GM18511 (cell line): ENCODE results near the gene PARP3.

Source experiments
- ATAC-seq: cut with Tn5 transposase; IDR thresholded peaks from one replicate; pipeline ENCODE4 v1.9.1; 2021; ENCODE audit warnings: mild to moderate bottlenecking, moderate library complexity; ENCODE audit not compliant: unreplicated experiment

The PARP3 gene

GRCh38 chr3:51966016-51966415, 23.9 kb downstream of the PARP3 start:
- no peak for ATAC-seq

GRCh38 chr3:51966486-51966885, 24.3 kb downstream of the PARP3 start:
- ATAC-seq, result no peak

DNA sequence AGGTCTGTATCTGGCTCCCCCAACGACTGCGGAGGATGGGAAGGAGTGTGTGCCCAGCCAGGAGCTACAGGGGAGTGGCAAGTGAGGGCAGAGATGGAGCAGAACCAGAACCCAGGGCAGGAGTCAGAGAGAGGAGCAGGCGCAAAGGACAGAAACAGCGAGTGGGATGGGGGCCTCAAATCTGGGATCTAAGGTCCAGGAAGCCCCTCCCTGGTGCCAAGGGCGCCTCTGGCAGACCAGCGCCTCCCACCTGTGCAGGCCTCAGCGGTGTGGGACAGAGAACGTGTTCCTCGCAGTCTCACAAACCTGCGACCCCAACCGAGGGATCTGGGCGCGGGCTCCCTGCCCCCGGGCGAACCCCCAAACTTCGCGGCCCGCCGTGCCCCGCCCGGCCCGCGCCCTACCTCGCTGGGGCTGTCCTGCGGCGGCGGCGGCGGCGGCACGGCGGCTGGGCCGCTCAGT, 24.8 kb downstream of the PARP3 start:
- no peak for ATAC-seq

- ATAC-seq, result no peak
Measured at GRCh38 chr3:51967384-51968169, 25.4 kb downstream of the PARP3 start, which contains the start of gene PCBP4. Gene PCBP4, minus strand, starts transcription at chr3:51967454. Its CDS starts 6,214 bp downstream, at chr3:51961240.

DNA sequence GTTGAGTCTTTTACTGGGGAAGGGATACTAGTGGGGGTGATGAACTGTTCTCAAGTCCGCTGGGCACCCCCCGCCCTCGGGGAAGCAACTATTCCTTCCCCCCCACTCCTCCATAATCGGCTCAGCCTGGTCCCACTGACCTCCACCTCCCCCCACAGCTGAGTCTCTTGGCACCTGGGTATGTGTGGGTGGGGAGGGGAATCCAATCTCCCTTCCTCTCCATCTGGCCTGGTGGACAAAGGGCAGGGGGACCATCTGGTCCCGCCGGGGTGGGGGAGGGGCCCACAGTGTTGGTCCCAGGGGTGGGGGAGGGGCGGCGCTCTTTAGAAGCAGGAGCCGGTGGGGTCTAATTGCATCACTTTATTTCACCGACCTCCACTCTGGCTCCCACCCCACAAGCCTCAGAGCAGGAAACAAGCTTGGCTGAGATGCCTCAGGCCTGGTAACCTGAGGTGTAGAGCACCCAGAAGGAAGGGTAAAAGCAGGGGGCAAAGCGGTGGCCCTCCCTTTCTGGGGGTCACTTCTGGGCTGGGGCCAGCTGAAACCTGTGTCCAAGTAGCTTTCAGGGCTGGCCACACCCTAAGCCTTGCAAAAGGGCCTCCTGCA, 26.1 kb downstream of the PARP3 start:
- ATAC-seq, result no peak

DNA sequence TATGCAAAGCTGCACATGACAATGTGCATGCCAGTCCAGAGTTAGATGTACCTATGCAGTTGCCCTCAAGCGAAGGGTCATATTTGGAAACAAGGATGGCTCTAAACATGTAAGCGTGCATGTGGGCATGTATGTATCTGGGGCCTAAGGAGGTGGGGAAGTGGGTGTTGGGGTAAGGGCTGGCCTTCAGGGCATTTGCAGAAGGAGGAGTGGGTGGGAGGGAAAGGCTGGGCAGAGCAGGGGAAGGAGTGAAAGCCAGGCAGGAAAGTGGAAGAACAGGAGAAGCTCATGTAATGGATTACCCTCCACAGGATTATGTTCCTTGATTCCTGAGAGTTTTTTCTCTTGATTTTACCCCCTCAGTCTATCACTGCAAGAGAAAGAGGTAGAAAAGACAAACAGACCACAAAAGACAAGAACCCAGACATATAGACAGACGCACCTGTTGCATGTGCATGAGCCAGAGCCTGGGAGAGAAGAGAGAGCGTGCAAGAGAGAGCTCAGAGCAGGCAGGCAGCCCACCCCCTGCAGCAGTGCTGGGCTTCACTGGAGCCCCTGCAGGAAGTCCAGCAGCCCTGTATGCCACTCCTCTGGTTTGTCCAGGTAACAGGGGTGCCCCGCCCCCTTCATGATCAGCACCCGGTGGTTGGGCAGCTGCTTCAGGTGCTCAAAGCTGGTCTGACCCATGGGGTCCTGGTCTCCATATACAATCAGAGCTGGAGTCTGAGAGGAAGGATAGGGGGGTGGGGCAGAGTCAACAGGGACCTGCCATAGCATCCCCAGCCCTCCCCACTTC, 26.9 kb downstream of the PARP3 start:
- ATAC-seq, result no peak

DNA sequence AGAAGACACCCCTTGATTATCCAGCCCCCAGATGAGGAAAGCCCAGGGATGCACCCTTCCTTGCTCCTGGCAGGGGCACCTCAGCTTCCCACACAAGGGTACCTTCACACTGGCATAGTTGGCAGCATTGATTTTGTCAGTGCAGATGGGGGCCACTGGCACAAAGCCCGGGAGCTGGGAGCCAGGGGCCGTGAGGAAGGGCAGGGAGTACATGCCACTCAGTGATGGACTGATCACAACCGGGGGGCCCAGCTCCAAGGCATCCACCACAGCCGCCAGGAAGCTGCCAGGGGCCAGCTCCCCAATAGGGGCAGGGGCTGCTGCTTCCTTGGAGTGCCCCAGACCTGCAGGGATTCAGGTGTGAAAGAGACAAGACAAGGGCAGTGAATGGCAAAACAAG, 27.7 kb downstream of the PARP3 start:
- no peak for ATAC-seq

DNA sequence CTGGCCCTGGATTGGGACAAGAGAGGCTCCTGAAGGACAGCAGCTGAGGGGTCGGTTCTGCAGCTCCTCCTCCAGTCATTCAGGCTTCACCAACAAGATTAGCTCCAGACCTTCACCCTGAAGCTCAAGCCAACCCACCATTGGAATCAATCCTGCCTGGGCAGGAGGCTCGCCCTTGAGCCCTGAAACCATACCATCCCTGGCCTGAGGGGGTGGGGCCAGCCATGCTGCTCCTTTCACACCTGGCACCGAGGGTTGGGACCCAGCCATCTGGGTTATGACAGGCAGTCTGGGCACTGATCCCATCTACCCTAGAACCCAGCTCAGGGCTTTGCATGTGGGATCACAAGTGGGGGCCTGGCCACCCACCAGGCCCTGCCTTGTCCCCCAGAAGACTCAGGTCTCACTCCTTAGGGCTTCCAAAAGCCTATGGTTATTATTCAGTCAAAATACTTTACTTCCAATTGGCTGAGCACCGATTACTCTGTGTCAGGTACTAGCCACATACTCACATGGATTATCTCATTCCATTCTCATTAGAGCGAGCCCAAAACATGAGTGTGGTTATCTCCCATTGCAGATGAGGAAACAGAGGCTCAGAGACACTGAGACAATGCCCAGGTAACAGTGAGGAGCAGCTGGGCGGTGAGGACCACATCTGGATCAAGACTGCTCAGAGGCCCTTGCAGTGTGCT, 28.6 kb downstream of the PARP3 start:
- ATAC-seq, result no peak

DNA sequence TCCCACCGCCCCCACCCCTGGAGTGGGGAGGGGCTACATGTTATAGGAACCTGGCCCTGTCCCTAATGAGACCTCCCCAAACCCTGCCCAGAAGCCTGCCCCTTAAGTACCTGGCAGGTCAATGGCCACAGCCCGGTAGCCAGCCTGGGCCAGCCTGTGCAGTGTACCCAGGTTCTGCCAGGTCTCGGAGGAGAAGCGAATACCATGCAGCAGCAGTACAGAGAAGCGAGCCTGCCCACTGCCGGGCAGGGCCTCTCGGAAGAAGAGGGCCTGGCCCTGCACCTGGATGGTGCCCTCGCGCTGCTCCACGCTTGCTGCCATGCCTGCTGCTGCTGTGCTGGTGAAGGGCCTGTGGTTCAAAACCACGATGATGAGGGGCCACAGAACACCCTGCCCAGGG, 29.2 kb downstream of the PARP3 start:
- no peak for ATAC-seq

DNA sequence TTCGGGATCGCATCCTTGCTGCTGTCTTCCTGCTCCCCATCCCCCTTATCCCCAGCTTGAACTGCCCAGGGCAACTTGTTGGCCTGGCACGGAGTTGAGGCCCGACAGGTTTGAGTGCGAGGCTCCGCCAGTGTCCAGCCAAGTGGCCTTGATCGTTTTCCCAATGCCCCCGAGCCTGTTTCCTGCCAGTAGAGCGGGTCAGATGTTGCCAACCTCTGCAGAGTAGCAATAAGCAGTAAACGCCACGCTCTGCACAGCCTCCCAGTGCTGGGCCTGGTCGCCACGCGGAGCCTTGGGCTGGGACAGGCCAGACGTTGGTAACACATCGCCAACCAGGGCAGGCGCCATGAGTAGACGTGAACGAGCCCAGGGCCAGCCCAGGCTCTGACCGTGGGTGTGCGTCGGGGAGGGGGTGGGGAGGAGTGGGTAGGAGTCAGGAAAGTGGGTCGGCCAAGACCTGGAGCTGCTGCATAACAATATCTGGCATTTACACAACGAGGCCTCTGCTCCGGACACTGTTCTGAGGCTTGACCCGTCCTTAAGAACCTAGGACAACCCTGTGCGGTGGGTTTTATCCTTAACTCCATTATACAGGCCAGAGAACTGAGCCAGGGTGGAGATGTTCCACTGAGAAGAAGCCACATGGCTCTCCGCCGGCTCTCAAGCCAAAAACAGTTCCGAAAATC, 32.3 kb downstream of the PARP3 start:
- peak; percentile 6 for ATAC-seq

GRCh38 chr3:51974963-51975851, 33.0 kb downstream of the PARP3 start, which contains the start of gene ABHD14A:
Gene ABHD14A, plus strand, starts transcription at chr3:51975064. Its CDS starts 72 bp downstream, at chr3:51975136.
- peak; percentile 63 for ATAC-seq

GRCh38 chr3:51975852-51976549, 33.8 kb downstream of the PARP3 start:
- ATAC-seq, result no peak

DNA sequence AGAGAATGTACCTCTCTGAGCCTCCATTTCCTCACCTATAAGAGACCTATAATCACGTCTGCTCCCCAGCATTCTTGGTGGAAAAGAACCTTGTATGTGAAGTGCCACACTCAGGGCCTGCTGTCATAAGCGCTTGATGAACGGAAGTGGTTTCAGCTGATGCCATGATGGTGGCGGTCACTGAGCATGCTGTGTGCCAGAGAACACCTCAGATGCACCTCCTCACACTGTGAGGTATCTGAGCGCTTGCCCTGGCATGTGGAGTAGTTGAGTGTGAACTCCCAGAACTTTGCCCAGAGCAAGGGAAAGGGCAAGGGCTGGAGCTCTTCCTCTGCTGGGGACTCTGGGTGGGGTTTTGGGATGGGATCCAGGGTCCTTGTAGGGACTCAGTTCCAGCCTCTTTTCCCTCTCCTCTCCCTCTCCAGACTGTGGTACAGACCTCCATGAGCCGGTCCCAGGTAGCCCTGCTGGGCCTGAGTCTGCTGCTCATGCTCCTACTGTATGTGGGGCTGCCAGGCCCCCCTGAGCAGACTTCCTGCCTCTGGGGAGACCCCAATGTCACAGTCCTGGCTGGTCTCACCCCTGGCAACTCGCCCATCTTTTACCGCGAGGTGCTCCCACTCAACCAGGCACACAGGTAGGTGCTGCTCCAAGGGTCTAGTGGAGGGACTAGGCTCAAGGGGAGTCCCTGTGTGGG, 35.4 kb downstream of the PARP3 start:
- ATAC-seq, result no peak

- no peak for ATAC-seq
Measured at GRCh38 chr3:51978143-51978502, 36.0 kb downstream of the PARP3 start.

DNA sequence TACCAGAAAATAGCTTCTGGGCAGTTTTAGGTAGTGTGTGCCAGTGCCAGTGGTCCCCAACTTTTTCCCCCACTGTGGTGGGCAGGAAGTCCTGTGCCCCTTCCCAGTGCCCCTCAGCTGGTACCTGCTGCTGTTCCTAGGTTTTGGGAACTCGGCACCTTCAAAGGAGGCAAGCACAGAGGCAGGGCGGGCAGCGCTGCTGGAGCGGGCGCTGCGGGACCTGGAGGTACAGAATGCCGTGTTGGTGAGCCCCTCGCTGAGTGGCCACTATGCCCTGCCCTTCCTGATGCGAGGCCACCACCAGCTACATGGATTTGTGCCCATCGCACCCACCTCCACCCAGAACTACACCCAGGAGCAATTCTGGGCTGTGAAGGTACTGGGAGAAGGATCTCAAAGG, 38.1 kb downstream of the PARP3 start:
- no peak for ATAC-seq

GRCh38 chr3:51982352-51982837, 40.2 kb downstream of the PARP3 start:
- ATAC-seq, result peak; percentile 54

- ATAC-seq, result peak; percentile 75
Measured at GRCh38 chr3:51982838-51983577, 40.8 kb downstream of the PARP3 start, which contains the start of gene ACY1. Gene ACY1, plus strand, starts transcription at chr3:51983535. Its CDS starts 530 bp downstream, at chr3:51984065.
